Stimulated activated CD8-positive, alpha-beta memory T cell treated with anti-CD3 and anti-CD28 coated beads, Interleukin-15, amount 100 ng/mL, for 48 hours (primary cell): ENCODE results near the gene LENEP.

ENCODE experiments used
- DNase-seq, 2 donors: peaks; one replicate each; pipeline ENCODE4 v3.0.0-alpha.2; 2020; ENCODE audit warnings: low read depth in 2 of 2

LENEP gene, protein sequence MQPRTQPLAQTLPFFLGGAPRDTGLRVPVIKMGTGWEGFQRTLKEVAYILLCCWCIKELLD

GRCh38 chr1:154993572-154994268 is at the start of gene LENEP:
LENEP (plus strand) TSS chr1:154993586; CDS start chr1:154993608, 22 bp downstream.
- DNase-seq, result no peak

- DNase-seq, result no peak
Measured at GRCh38 chr1:154943649-154944400, 49.6 kb upstream of the LENEP start.

DNA sequence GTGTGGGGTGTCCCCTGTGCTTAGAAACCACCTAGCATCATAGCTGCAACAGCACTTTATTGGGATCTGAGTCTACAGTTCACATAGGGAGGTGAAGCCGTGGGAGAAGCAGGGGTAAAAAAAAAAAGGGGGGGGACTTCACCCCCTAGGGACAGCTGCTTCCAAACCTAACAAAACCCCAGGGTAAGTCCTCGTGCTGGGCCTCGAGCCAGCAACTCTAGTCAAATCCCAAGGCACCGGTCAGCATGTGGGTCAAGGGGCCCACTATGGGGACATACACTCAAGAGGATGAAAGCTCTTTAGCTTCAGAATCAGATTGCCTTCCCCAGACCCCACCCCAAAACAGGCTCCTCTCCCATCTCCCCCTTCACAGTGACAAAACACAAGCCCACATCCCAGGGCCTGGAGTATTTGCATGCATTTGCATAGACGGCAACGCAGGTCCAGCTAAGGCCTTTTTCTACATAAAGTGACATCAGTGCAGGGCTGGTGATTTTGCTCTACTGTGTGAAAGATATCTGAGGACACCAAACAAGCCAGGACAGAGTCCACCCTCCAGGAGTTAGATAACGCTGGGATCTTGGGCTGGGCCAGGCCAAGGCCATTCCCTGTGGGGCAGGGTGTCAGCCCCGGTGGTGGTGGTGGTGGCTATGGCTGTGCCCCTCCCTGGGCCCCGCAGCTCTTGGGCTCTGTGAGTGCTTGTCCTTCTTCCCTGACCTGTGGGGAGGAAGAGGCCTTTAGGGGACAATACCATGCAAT is 48.8 kb upstream of the LENEP start:
- no peak for DNase-seq

DNA sequence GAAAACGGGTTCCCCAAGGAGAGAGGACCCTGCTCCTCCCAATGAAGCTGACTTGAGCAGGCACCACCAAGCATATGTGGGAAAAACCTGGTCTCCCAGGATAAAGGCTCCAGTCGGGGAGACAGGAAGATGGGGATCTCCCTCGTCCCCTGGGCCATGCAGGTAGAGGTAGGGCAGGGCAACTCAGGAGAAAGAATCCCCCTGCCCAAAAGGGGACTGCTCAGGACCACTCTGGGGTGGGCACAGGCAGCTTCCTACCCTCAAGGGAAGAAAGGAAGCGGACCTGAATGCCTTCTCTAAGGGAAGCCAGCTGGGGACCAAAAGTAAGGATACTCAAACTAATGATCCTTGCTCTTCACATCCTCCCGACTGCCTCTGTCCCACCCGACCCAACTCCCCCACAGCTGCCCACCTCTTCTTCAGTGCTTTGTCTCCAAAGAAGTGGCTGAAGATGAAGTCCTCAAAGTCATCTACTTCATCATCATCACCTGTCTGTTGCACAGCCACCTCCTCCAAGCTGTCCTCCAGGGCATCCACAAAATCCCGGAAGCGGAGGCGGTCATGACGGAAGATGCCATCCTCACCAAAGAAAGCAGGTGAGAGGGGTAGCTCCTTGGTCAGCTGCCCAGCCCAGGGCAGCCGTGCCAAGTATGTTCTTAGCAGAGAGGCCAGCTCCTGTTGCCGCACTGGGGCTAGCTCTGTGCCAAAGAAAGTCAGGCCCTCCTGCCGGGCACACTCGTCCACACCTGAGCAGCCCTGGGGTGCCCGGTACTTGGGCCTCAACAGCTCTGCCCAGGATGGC is 48.0 kb upstream of the LENEP start:
- DNase-seq, result no peak

- DNase-seq, result no peak
Measured at GRCh38 chr1:154945962-154946850, 47.2 kb upstream of the LENEP start.

GRCh38 chr1:154948079-154948478 is 45.3 kb upstream of the LENEP start:
- DNase-seq, result no peak

- DNase-seq, result peak in 1 of 2 donors; percentile 49
Measured at GRCh38 chr1:154951901-154952657, 41.3 kb upstream of the LENEP start.

DNA sequence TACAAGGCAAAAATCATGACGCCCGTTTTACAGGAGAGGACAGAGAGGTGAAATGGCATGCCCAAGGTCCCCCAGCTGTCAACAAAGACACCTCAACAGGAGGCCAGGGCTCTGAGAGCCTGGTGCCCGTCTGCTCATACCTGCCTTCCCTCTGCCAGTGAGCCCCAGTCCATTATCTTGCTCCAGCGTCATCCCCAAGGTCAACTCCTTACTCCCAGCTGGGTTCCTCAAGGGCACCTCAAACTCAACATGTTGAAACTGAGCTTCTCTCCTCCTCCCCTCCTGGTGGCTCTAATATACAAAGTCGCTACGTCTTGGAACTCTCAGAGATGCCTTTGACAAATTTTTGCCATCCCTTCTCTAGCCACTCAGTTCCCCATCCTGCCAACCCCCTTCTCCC is 40.7 kb upstream of the LENEP start:
- DNase-seq, result no peak

GRCh38 chr1:154953611-154954038 is 39.8 kb upstream of the LENEP start:
- no peak for DNase-seq

DNA sequence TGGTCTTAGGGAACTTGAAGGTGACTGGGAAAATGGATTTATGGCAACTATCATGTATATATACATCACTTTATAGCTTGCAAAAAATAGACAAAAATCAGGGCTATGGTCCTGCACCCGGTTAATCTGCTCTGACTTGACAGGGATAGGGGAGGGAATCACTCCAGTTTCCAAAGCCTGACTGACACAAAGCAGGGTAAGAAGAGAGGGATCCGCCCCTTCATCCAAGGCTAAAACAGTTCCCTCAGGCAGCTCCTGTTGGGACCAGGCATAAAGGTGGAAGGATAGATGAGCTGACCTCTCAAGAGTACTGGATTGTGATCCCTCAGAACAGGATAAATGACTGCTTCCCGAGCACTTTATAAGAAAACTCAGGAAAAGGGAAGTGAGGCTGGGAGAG is 38.8 kb upstream of the LENEP start:
- DNase-seq, result no peak

- peak; percentile 68 for DNase-seq
Measured at GRCh38 chr1:154955039-154955717, 38.2 kb upstream of the LENEP start.

DNA sequence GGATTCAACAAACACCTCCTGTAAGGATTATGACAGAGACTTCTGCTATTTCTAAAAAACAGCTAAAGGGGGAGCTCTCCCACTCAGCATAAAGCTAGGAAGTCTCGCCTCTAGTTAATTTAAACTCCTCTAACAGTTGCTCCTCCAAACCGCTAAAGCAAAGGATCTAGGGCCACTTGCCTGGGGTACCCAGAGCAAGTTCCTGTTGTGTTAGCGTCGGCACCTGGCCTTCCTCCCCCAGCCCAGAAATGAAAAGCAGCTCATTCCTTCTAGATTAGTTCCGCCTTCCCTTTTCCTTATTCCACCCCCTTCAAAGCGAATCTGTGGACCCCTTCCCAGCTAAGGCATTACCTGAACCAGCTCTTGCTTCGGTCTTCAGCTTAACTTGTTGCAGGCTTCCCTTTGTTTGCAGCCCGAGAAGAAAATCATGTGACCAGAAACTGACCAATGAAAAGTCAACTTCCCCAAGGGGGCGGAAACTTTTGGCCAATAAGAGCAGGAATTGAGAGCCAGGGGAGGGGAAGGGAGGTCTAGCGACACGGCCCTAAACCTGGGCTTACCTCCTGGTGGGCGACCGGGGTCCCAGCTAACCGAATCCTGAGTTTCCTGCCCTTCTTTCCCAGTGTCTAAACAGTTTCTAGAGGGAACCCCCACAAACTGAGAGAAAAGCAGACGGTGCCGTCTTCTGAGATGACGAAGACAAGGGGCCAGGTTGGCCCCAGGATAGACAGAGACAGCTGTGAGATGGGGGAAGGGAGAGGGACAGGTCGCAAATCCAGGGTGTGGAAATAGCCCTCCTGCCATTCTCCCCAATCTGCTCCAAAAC is 37.5 kb upstream of the LENEP start, which contains the start of gene PBXIP1:
Gene PBXIP1 (minus strand): TSS at position 382 of the 826 bp plus-strand sequence. CDS start 2,378 bp downstream, outside the sequence.
- DNase-seq, result peak; percentile 55 to 70

- DNase-seq, result no peak
Measured at GRCh38 chr1:154956544-154956941, 36.8 kb upstream of the LENEP start.

DNA sequence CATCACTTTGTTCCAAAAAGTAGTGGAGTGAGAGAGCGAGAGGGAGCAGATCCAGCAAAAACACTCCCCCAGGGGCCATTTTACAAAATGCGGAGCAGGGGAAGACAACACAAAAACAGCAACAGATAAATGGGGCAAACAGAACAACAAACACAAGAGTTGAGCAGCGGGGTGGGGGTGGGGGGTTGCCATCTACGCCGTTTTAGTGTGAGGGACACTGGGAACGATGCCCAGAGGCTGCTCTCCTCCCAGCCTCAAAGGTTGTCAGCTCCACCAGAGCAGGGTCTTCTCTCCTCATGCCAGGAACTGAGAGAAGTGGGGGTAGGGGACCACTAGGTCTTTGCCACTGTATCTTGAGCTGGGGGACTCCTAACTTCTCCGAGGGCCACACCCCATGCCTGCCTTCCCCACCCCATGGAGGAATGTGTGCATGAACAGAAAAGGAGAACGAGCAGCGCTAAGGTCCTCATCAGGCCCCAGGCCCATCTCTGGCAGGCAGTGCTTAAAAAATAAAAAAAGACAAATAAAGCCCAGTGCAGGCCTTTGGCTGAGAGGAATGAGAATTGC is 36.2 kb upstream of the LENEP start:
- no peak for DNase-seq

DNA sequence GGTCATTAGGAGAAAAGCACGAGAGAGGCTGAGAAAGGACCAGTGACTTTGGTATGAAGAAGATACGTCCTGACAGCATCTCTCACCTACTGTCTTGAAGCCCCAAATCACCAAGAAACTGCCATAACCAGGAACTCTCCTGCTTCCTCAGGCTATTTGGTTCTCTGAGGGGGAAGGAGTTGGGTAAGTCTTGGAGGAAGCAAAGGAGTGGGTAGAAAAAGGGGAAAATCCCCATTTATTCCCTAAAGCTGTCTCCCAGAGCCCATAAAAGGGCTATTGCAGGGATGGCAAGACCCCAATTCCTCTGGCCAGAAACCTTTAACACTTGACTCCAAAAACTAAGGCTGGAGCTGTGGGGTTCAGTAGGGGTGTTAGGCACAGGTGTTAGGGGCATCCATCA is 35.4 kb upstream of the LENEP start:
- DNase-seq, result no peak

DNA sequence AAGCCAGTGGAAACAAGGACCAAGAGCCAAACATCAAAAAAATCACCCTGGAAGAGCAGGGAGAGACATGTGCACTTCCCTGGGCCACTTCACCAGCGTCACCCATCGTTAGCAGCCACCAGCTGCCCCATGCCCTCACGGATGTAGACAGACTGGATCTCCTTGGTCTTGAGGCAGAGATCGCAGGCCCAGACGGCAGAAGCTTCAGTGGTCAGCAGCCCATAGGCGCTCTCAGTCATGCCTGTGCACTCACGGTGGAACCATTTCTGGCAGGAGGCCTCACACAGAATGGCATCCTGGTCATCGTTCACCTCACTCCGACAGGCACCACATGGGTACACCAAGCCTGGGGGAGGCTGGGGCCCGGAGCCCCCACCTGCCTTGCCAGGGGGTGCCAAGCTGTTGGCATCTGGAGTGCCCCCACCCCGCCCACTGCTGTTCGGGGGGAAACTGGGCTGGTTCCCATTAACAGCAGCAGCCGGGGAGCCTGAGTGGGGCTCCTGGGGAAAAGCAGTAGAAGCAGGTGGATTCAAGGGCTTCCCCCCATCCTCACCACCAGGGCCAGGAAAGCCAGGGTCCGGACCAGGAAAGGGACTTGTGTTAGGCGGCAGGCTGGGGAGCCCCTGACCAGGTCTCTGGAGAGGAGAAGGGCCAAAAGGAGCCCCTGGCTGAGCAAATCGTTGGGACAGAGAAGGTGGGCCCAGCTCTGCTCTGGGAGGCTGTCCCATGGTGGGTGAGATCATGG is 34.5 kb upstream of the LENEP start:
- DNase-seq, result no peak

- DNase-seq, result no peak
Measured at GRCh38 chr1:154959426-154959780, 34.0 kb upstream of the LENEP start.
